Lung (tissue), 12 donors: Measurements from ENCODE around the gene FRRS1. TPM values are rescaled to one million over a fixed set of nuclear protein-coding genes. Genes with fewer than 3 reads are reported as not detected.
"Not testable (repeated sequence)": the region's sequence is repeated elsewhere in the genome, so short reads cannot be mapped to it uniquely, and the experiment has no call there.

ENCODE experiments used
- ATAC-seq: fragments of 200-7000 bp; cut with Tn5 transposase; one replicate; pipeline ENCODE4 v1.9.1; 2020; ENCODE audit warnings: moderate number of reproducible peaks; ENCODE audit not compliant: insufficient read depth, low FRiP score
- DNase-seq, 3 donors: peaks; one replicate each; pipeline ENCODE4 v3.0.0-alpha.2; 2013 to 2017
- H3K27ac ChIP-seq, 2 donors: one replicate each; pipeline ENCODE4 v1.5.1; 2013; ENCODE audit warnings: mild to moderate bottlenecking in 2 of 2, moderate library complexity in 2 of 2, control low read depth in 1 of 2, inconsistent platforms in 1 of 2, low read depth in 1 of 2, low read length in 1 of 2
- H3K27me3 ChIP-seq, 3 donors: one replicate each; pipeline ENCODE4 v1.5.1; 2013; ENCODE audit warnings: low read length in 2 of 3; ENCODE audit not compliant: control insufficient read depth in 3 of 3, insufficient read depth in 3 of 3
- H3K36me3 ChIP-seq, 4 donors: one replicate each; pipeline ENCODE4 v1.5.1; 2013; ENCODE audit warnings: low read length in 4 of 4, mild to moderate bottlenecking in 1 of 4, moderate library complexity in 1 of 4; ENCODE audit not compliant: control insufficient read depth in 4 of 4, insufficient read depth in 4 of 4
- H3K4me1 ChIP-seq, 5 donors: one replicate each; pipeline ENCODE4 v1.5.1; 2013; ENCODE audit warnings: low read length in 5 of 5, mild to moderate bottlenecking in 2 of 5, moderate library complexity in 1 of 5; ENCODE audit not compliant: control insufficient read depth in 5 of 5, insufficient read depth in 5 of 5
- H3K4me3 ChIP-seq: one replicate; pipeline ENCODE4 v1.5.1; 2013; ENCODE audit warnings: mild to moderate bottlenecking, control low read depth, moderate library complexity
- H3K9ac ChIP-seq, 2 donors: one replicate each; pipeline ENCODE4 v1.5.1; 2013; ENCODE audit warnings: low read length in 2 of 2, control low read depth in 1 of 2; ENCODE audit not compliant: insufficient read depth in 1 of 2
- H3K9me3 ChIP-seq, 4 donors: one replicate each; pipeline ENCODE4 v1.5.1; 2013; ENCODE audit warnings: low read length in 3 of 4, mild to moderate bottlenecking in 1 of 4, moderate library complexity in 1 of 4; ENCODE audit not compliant: control insufficient read depth in 4 of 4, insufficient read depth in 3 of 4
- CTCF ChIP-seq: IDR thresholded peaks from 2 replicates; pipeline ENCODE4 v1.5.1; 2012; ENCODE audit warnings: mild to moderate bottlenecking; ENCODE audit errors: control extremely low read depth, extremely low read depth
- WGBS, 2 donors: extraction: QIAGEN DNeasy Blood & Tissue Kit; methylation state at CpG; one replicate each; pipeline ENCODE4 v1.1.7; 2013; 5-methylcytosine and 5-hydroxymethylcytosine counted together
- polyA plus RNA-seq, 2 donors: library from polyadenylated mRNA; stranded (reverse); fragments of 200-250 nt; gene quantifications; one replicate each; pipeline ENCODE4 v1.2.1, GENCODE V29; 2013
- total RNA-seq, 2 donors: library from RNA; depleted of rRNA in 1 of 2; stranded (reverse); fragments of >200 nt in 1 of 2; gene quantifications; one replicate each; pipeline ENCODE4 v1.2.1, GENCODE V29; 2014 to 2021
- donor health status: control.
- donor health status: control.
- donor health status: Bipolar disorder and iron deficiency.
- donor health status: healthy.
- donor health status: DM: yes; HTN: yes; CAD: no.

FRRS1 gene
- total and polyA plus RNA-seq, 4 donors: 0.67 to 12.1 (median 7.4) TPM

GRCh38 chr1:99764439-99764838, 2.0 kb downstream of the FRRS1 start:
- no peak overlapping the region for H3K27ac ChIP-seq
- TF ChIP-seq CTCF: no peak
- H3K9me3 ChIP-seq: no peaks in the 10 kb centered on the region
- H3K4me3 ChIP-seq: no peak overlapping the region
- no peak for ATAC-seq
- no peaks in the 10 kb centered on the region for H3K36me3 ChIP-seq
- no peak for DNase-seq
- WGBS, 2 donors: 78 to 82% methylated on average over 2 of the region's 2 CpGs
- H3K27me3 ChIP-seq: no peaks in the 10 kb centered on the region
- peaks cover 3 to 12% (median 5%) of the 10 kb centered on the region in 5 donors for H3K4me1 ChIP-seq
- H3K9ac ChIP-seq: no peak overlapping the region

- Histone ChIP-seq H3K27ac (no peak overlapping the region), H3K4me1 (peaks cover 3 to 15% (median 5%) of the 10 kb centered on the region in 5 donors), H3K4me3 (no peak overlapping the region), H3K9me3 (no peaks in the 10 kb centered on the region), H3K36me3 (no peaks in the 10 kb centered on the region), H3K9ac (no peak overlapping the region), H3K27me3 (no peaks in the 10 kb centered on the region)
- DNase-seq (no peak), ATAC-seq (no peak)
- TF ChIP-seq CTCF: no peak
- 69 to 86% methylated on average over 2 of the region's 2 CpGs for WGBS, 2 donors
These were observed 2.5 kb downstream of the FRRS1 start for GRCh38 chr1:99763956-99764355.

- TF ChIP-seq CTCF: no peak
- H3K9me3 ChIP-seq: no peaks in the 10 kb centered on the region
- ATAC-seq (no peak), DNase-seq (no peak)
- 94 to 95% methylated on average over 1 of the region's 1 CpG for WGBS, 2 donors
- H3K9ac ChIP-seq: no peak overlapping the region
- no peaks in the 10 kb centered on the region for H3K27me3 ChIP-seq
- no peak overlapping the region for H3K4me3 ChIP-seq
- H3K36me3 ChIP-seq: no peaks in the 10 kb centered on the region
- H3K27ac ChIP-seq: no peak overlapping the region
- H3K4me1 ChIP-seq: peaks cover 0 to 9% (median 2%) of the 10 kb centered on the region in 5 donors
These were observed 4.7 kb downstream of the FRRS1 start for GRCh38 chr1:99761774-99762173.

- H3K36me3 ChIP-seq: no peaks in the 10 kb centered on the region
- TF ChIP-seq CTCF: no peak
These were observed 6.8 kb downstream of the FRRS1 start for GRCh38 chr1:99759518-99760160.

GRCh38 chr1:99758686-99759517, 7.5 kb downstream of the FRRS1 start:
- not testable (repeated sequence) for H3K27me3 ChIP-seq, DNase-seq, H3K9ac ChIP-seq, H3K36me3 ChIP-seq, ATAC-seq, H3K9me3 ChIP-seq, H3K4me3 ChIP-seq, H3K4me1 ChIP-seq
- peak overlapping the region in 1 of 2 donors; percentile 53 for H3K27ac ChIP-seq
- whole genome bisulfite sequencing, 2 donors: 69 to 82% methylated on average over 8 of the region's 8 CpGs

More at GRCh38 chr1:99759518-99760160, 6.8 kb downstream of the FRRS1 start:
- H3K4me3 ChIP-seq: no peak overlapping the region
- DNase-seq (no peak), ATAC-seq (no peak)
- H3K27ac ChIP-seq: no peak overlapping the region
- WGBS, 2 donors: 91 to 93% methylated on average over 4 of the region's 4 CpGs
- no peaks in the 10 kb centered on the region for H3K9me3 ChIP-seq
- no peaks in the 10 kb centered on the region for H3K27me3 ChIP-seq
- no peak overlapping the region for H3K9ac ChIP-seq
- H3K4me1 ChIP-seq: peaks cover 0 to 9% (median 0%) of the 10 kb centered on the region in 5 donors
